ENCODE results near the gene ALPI. TPM values are rescaled to one million over a fixed set of nuclear protein-coding genes. Genes with fewer than 3 reads are reported as not detected.

ALPI gene
- total and polyA plus RNA-seq, 10 of the 15 experiments (the other 5 are each of a cell fraction or from before 2014, with no cell fraction given), result not detected

GRCh38 chr2:232431705-232432590 is 24.0 kb upstream of the ALPI start:
- intact Hi-C loops (cut with micrococcal nuclease; ENCODE audit: unreplicated experiment) (no loop called here), in situ Hi-C loops (cut with MboI) (loop anchor here (5.0 kb wide), 2 partner anchors 50 to 525 kb away; no protein-coding TSS in a partner anchor)
- no peak for TF ChIP-seq CREB1 (IDR thresholded peaks at IDR 0.05; ENCODE audit: low read depth)
- no peak for TF ChIP-seq RAD21 (IDR thresholded peaks at IDR 0.05; ENCODE audit: insufficient read depth, low read depth, low read length)
- no peak for TF ChIP-seq NFXL1 (IDR thresholded peaks at IDR 0.05; ENCODE audit: borderline replicate concordance)
- TF ChIP-seq, protein P1, sequence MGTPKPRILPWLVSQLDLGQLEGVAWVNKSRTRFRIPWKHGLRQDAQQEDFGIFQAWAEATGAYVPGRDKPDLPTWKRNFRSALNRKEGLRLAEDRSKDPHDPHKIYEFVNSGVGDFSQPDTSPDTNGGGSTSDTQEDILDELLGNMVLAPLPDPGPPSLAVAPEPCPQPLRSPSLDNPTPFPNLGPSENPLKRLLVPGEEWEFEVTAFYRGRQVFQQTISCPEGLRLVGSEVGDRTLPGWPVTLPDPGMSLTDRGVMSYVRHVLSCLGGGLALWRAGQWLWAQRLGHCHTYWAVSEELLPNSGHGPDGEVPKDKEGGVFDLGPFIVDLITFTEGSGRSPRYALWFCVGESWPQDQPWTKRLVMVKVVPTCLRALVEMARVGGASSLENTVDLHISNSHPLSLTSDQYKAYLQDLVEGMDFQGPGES (IDR thresholded peaks at IDR 0.05), result no peak
- no peak for TF ChIP-seq CBX3 (IDR thresholded peaks at IDR 0.05; ENCODE audit: borderline replicate concordance, low read depth)
- no peak for TF ChIP-seq SREBF2 (IDR thresholded peaks at IDR 0.05; ENCODE audit: low read length)
- no peak for TF ChIP-seq CUX1 (IDR thresholded peaks at IDR 0.05; ENCODE audit: insufficient replicate concordance, low read depth, low read length)
- TF ChIP-seq, protein P2, sequence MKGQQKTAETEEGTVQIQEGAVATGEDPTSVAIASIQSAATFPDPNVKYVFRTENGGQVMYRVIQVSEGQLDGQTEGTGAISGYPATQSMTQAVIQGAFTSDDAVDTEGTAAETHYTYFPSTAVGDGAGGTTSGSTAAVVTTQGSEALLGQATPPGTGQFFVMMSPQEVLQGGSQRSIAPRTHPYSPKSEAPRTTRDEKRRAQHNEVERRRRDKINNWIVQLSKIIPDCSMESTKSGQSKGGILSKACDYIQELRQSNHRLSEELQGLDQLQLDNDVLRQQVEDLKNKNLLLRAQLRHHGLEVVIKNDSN (IDR thresholded peaks at IDR 0.05; ENCODE audit: borderline replicate concordance, extremely low read length, insufficient read depth, low read depth, low read length), result no peak
- no peak for TF ChIP-seq CREM (IDR thresholded peaks at IDR 0.05; ENCODE audit: low read depth)
- no peak for TF ChIP-seq JUNB (IDR thresholded peaks at IDR 0.05)
- no peak for TF ChIP-seq SMAD1 (IDR thresholded peaks at IDR 0.05; ENCODE audit: low read depth, partially characterized antibody)
- no peak for TF ChIP-seq TCF7 (IDR thresholded peaks at IDR 0.05; ENCODE audit: borderline replicate concordance)
- no peak for TF ChIP-seq BHLHE40 (IDR thresholded peaks at IDR 0.05; ENCODE audit: borderline replicate concordance in 1 of 2, low read depth in 2 of 2, low read length in 1 of 2)
- TF ChIP-seq NFYA (IDR thresholded peaks at IDR 0.05; ENCODE audit: borderline replicate concordance, low read depth, low read length), result no peak
- no peak for TF ChIP-seq POLR2A (IDR thresholded peaks at IDR 0.05; ENCODE audit: low read depth, low read length)
- Histone ChIP-seq H3K27me3 (replicated peaks in 1 of 2; ENCODE audit: control insufficient read depth in 2 of 2, insufficient read depth in 2 of 2, low read length in 1 of 2) (no peaks in the 10 kb centered on the region; a peak in 2 of 4 replicates), H3K9me3 (replicated peaks; ENCODE audit: control insufficient read depth, insufficient read depth, low read length) (no peaks in the 10 kb centered on the region), H3K27ac (ENCODE audit: control insufficient read depth, insufficient read depth) (no peak overlapping the region), H3K36me3 (ENCODE audit: control insufficient read depth in 2 of 2, insufficient read depth in 2 of 2, low read length in 1 of 2) (no peaks in the 10 kb centered on the region), H3K9ac (ENCODE audit: control insufficient read depth, insufficient read depth, low read length) (no peak overlapping the region), H3K4me3 (no peak overlapping the region), H3K4me1 (ENCODE audit: control insufficient read depth, insufficient read depth, low read length) (no peaks in the 10 kb centered on the region), H3K79me2 (ENCODE audit: control insufficient read depth, insufficient read depth, low read length) (no peaks in the 10 kb centered on the region), H4K20me1 (ENCODE audit: control insufficient read depth, insufficient read depth) (no peaks in the 10 kb centered on the region), H3K4me2 (ENCODE audit: control insufficient read depth, insufficient read depth) (no peak overlapping the region), H2AFZ (ENCODE audit: control insufficient read depth, low read depth, low read length) (no peak overlapping the region)
- ChIA-PET POLR2A (no interaction called here), CTCF (no interaction called here), RAD21 (ENCODE audit: unreplicated experiment) (no interaction called here), SMC1A (ENCODE audit: uncharacterized antibody, unreplicated experiment) (no interaction called here)
- no TSS peak for BruUV-seq (replicated peaks)
- no peak for FAIRE-seq
- DNase-seq (ENCODE audit: low read depth, low spot score), result no peak
- ATAC-seq, result no peak
- WGBS (ENCODE audit: insufficient coverage, insufficient replicate concordance, low lambda C conversion rate, missing lambda C conversion rate), result 32% methylated on average over 16 of the region's 16 CpGs
